ENCODE data around the gene SPAG17.

The SPAG17 gene

DNA sequence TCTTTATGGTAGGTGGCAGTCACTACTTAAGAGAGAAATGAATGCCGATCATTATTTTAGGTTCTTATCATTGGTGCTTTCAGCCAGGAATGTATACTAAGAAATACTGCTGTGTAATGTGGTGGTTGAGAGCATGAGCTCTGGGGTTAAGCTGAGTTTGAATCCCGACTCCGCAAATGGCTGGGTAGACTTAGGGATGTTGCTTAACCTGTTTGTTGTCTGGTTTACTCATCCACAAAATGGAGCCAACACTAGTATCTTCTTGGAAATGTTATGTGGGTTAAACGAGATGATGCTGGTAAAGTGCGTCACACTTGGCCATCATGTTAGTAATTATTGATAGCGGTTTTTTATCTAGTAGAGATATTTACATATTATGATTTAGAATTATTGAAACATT is 171.7 kb downstream of the SPAG17 start:
- no peak for TF ChIP-seq CTCF (IDR thresholded peaks at IDR 0.05)
- Histone ChIP-seq H3K36me3 (no peaks in the 10 kb centered on the region), H3K9me3 (no peaks in the 10 kb centered on the region), H3K27ac (no peak overlapping the region), H3K4me3 (no peak overlapping the region), H3K27me3 (no peaks in the 10 kb centered on the region), H3K4me1 (no peaks in the 10 kb centered on the region)
- intact Hi-C loops (cut with DNase I; ENCODE audit: low total_unique reads) = no loop called here
- no peak for DNase-seq

DNA sequence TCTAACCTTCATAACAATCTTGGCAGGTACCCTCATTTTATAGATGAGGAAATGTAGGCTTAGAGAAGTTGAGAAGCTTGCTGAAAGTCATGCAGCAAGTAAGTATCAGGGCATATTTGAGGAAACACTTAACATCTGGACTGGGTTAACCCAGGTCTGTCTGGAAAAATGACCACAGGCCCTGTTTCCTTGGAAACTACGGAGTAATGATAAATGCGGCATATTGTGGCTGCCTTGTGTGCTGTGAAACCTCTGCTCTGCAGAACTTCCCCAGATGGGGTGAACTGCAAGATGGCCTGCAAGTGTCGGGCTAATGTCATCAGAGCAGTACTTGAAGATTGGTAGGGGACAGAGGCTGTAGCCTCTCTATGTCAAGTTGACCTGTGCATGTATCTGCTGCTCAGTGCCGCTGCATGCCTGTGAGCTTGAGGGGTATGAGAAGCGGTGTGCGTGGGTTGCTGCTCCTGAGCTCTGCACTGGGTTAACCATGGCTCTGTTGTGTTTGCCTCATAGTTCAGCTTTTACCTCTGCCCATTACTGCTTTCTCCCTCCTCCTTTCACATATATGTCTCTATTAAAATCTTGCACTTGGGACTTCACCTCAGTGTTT is 172.4 kb downstream of the SPAG17 start:
- no peaks in the 10 kb centered on the region for H3K36me3 ChIP-seq
- intact Hi-C loops (cut with DNase I; ENCODE audit: low total_unique reads) = no loop called here

GRCh38 chr1:118008011-118008410 is 177.0 kb downstream of the SPAG17 start:
- Histone ChIP-seq H3K4me3 (no peak overlapping the region), H3K27me3 (no peaks in the 10 kb centered on the region), H3K9me3 (no peaks in the 10 kb centered on the region), H3K36me3 (no peaks in the 10 kb centered on the region), H3K27ac (no peak overlapping the region), H3K4me1 (no peaks in the 10 kb centered on the region)
- intact Hi-C loops (cut with DNase I; ENCODE audit: low total_unique reads) = no loop called here
- DNase-seq = no peak
- TF ChIP-seq CTCF (IDR thresholded peaks at IDR 0.05) = no peak

More for the DNA sequence above, 172.4 kb downstream of the SPAG17 start:
- TF ChIP-seq CTCF (IDR thresholded peaks at IDR 0.05) = no peak
- Histone ChIP-seq H3K9me3 (no peaks in the 10 kb centered on the region), H3K27ac (no peak overlapping the region), H3K27me3 (no peaks in the 10 kb centered on the region), H3K4me3 (no peak overlapping the region), H3K4me1 (no peaks in the 10 kb centered on the region)
- no peak for DNase-seq

DNA sequence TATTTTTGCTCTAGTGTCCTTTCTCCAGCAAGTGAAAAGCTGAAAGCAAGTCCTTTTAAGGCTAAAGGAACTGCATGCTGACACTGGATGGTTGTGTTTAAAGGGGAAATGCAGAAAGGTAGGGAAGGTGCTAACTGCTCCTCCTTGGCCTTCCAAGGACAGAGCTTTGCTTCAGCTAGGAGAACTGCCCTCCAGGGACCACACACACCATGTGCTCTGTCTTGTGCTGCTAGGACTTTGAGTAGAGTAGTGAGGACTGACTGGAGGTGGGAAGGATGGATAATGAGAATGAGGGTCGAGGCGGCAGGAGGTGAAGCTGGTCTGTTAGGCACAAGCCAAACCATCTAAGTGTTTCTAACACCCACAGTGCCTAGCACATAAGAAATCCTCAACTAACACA is 177.6 kb downstream of the SPAG17 start:
- Histone ChIP-seq H3K27me3 (no peaks in the 10 kb centered on the region), H3K4me1 (no peaks in the 10 kb centered on the region), H3K9me3 (no peaks in the 10 kb centered on the region), H3K4me3 (no peak overlapping the region), H3K27ac (no peak overlapping the region), H3K36me3 (no peaks in the 10 kb centered on the region)
- no peak for TF ChIP-seq CTCF (IDR thresholded peaks at IDR 0.05)
- intact Hi-C loops (cut with DNase I; ENCODE audit: low total_unique reads) = no loop called here
- DNase-seq = no peak

GRCh38 chr1:118004312-118004711 is 180.7 kb downstream of the SPAG17 start:
- H3K4me1 ChIP-seq = no peaks in the 10 kb centered on the region
- no peak overlapping the region for H3K4me3 ChIP-seq
- H3K9me3 ChIP-seq = peaks cover 0 to 4% (median 0%) of the 10 kb centered on the region in 3 donors
- H3K27ac ChIP-seq = no peak overlapping the region
- no peaks in the 10 kb centered on the region for H3K36me3 ChIP-seq
- intact Hi-C loops (cut with DNase I; ENCODE audit: low total_unique reads) = no loop called here
- H3K27me3 ChIP-seq = no peaks in the 10 kb centered on the region
- no peak for TF ChIP-seq CTCF (IDR thresholded peaks at IDR 0.05)
- DNase-seq = no peak

DNA sequence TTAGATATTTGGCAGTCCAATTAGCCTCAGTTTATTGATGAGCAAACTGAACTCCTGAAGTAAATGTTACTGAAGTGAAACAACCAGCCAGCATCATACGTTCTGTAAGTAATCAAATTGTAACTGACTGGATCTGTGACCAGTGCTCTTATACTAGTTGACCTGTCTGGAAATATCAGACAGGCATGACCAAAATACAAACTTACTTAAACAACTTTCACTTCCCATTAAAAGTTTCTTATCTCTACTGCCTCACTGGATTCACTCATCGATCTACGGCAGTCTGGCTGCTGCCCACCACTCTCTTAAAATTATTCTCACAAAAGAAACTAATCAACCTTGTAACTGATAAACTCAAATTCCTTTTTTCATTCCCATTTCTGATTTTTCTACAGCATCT is 199.1 kb downstream of the SPAG17 start:
- H3K9me3 ChIP-seq = no peaks in the 10 kb centered on the region
- no peak for DNase-seq
- H3K4me3 ChIP-seq = no peak overlapping the region
- TF ChIP-seq CTCF (IDR thresholded peaks at IDR 0.05) = no peak
- H3K27ac ChIP-seq = no peak overlapping the region
- H3K4me1 ChIP-seq = no peaks in the 10 kb centered on the region
- H3K36me3 ChIP-seq = no peaks in the 10 kb centered on the region
- intact Hi-C loops (cut with DNase I; ENCODE audit: low total_unique reads) = no loop called here
- H3K27me3 ChIP-seq = no peaks in the 10 kb centered on the region
